Mononuclear cell (primary cell): ENCODE results near the gene KIDINS220. TPM values are rescaled to one million over a fixed set of nuclear protein-coding genes. Genes with fewer than 3 reads are reported as not detected.
"Not testable (repeated sequence)": the region's sequence is repeated elsewhere in the genome, so short reads cannot be mapped to it uniquely, and the experiment has no call there.

Experiments
- H3K27me3 ChIP-seq: 2 replicates; pipeline ENCODE4 v1.6.0; 2011; ENCODE audit warnings: low read length, control low read depth; ENCODE audit not compliant: insufficient read depth
- H3K4me1 ChIP-seq: 2 replicates; pipeline ENCODE4 v1.5.1; 2011; ENCODE audit warnings: mild to moderate bottlenecking, low read length, control low read depth; ENCODE audit not compliant: insufficient read depth
- H3K4me3 ChIP-seq: 2 replicates; pipeline ENCODE4 v1.5.1; 2011; ENCODE audit warnings: mild to moderate bottlenecking, low read length, moderate library complexity
- H3K9me3 ChIP-seq: 2 replicates; pipeline ENCODE4 v1.5.1; 2011; ENCODE audit warnings: low read depth, mild to moderate bottlenecking, control low read depth, low read length
- total RNA-seq: library from RNA; depleted of rRNA; stranded (reverse); fragments of >200 nt; gene quantifications from one replicate; pipeline ENCODE4 v1.2.3, GENCODE V29; 2012

The KIDINS220 gene
- total RNA-seq, 1 donor, result 62.2 TPM

GRCh38 chr2:8767324-8767723 is 70.1 kb downstream of the KIDINS220 start:
- Histone ChIP-seq H3K9me3 (no peaks in the 10 kb centered on the region), H3K4me1 (no peaks in the 10 kb centered on the region), H3K27me3 (no peaks in the 10 kb centered on the region), H3K4me3 (no peak overlapping the region)

GRCh38 chr2:8761529-8762164 is 75.8 kb downstream of the KIDINS220 start:
- Histone ChIP-seq H3K9me3 (peaks cover 1% of the 10 kb centered on the region), H3K4me1 (no peaks in the 10 kb centered on the region)

GRCh38 chr2:8756716-8757115 is 80.7 kb downstream of the KIDINS220 start:
- Histone ChIP-seq H3K9me3 (peaks cover 10% of the 10 kb centered on the region), H3K4me3 (no peak overlapping the region), H3K27me3 (no peaks in the 10 kb centered on the region), H3K4me1 (no peaks in the 10 kb centered on the region)

More at GRCh38 chr2:8761529-8762164, 75.8 kb downstream of the KIDINS220 start:
- H3K4me3 ChIP-seq, result no peak overlapping the region
- no peaks in the 10 kb centered on the region for H3K27me3 ChIP-seq

- peaks cover 10% of the 10 kb centered on the region for H3K9me3 ChIP-seq
- no peak overlapping the region for H3K4me3 ChIP-seq
- no peaks in the 10 kb centered on the region for H3K27me3 ChIP-seq
- H3K4me1 ChIP-seq, result no peaks in the 10 kb centered on the region
Observed at GRCh38 chr2:8756230-8756629, 81.2 kb downstream of the KIDINS220 start.

- H3K27me3 ChIP-seq, result no peaks in the 10 kb centered on the region
Observed at GRCh38 chr2:8754106-8754776, 83.2 kb downstream of the KIDINS220 start.

GRCh38 chr2:8753609-8754008 is 83.8 kb downstream of the KIDINS220 start:
- Histone ChIP-seq H3K27me3 (no peaks in the 10 kb centered on the region), H3K4me3 (no peak overlapping the region), H3K9me3 (peaks cover 10% of the 10 kb centered on the region), H3K4me1 (no peaks in the 10 kb centered on the region)

More at GRCh38 chr2:8754106-8754776, 83.2 kb downstream of the KIDINS220 start:
- H3K4me1 ChIP-seq, result no peaks in the 10 kb centered on the region
- H3K4me3 ChIP-seq, result no peak overlapping the region
- H3K9me3 ChIP-seq, result peaks cover 10% of the 10 kb centered on the region

GRCh38 chr2:8752385-8752784 is 85.0 kb downstream of the KIDINS220 start:
- Histone ChIP-seq H3K4me1 (no peaks in the 10 kb centered on the region), H3K27me3 (no peaks in the 10 kb centered on the region), H3K4me3 (no peak overlapping the region), H3K9me3 (peaks cover 10% of the 10 kb centered on the region)

- Histone ChIP-seq H3K27me3 (no peaks in the 10 kb centered on the region), H3K9me3 (no peaks in the 10 kb centered on the region), H3K4me3 (no peak overlapping the region), H3K4me1 (no peaks in the 10 kb centered on the region)
Observed at GRCh38 chr2:8750221-8750620, 87.2 kb downstream of the KIDINS220 start.

- no peak overlapping the region for H3K4me3 ChIP-seq
- no peaks in the 10 kb centered on the region for H3K27me3 ChIP-seq
- H3K9me3 ChIP-seq, result no peaks in the 10 kb centered on the region
- no peaks in the 10 kb centered on the region for H3K4me1 ChIP-seq
Observed at GRCh38 chr2:8743261-8743660, 94.2 kb downstream of the KIDINS220 start.

- Histone ChIP-seq H3K4me1 (no peaks in the 10 kb centered on the region), H3K27me3 (no peaks in the 10 kb centered on the region), H3K4me3 (no peak overlapping the region), H3K9me3 (no peaks in the 10 kb centered on the region)
Observed at GRCh38 chr2:8740136-8740535, 97.3 kb downstream of the KIDINS220 start.

GRCh38 chr2:8737571-8738175 is 99.7 kb downstream of the KIDINS220 start:
- no peak overlapping the region for H3K4me3 ChIP-seq
- H3K4me1 ChIP-seq, result no peaks in the 10 kb centered on the region
- no peaks in the 10 kb centered on the region for H3K27me3 ChIP-seq
- H3K9me3 ChIP-seq, result no peaks in the 10 kb centered on the region

- H3K9me3 ChIP-seq, result no peaks in the 10 kb centered on the region
- H3K27me3 ChIP-seq, result no peaks in the 10 kb centered on the region
- H3K4me1 ChIP-seq, result no peaks in the 10 kb centered on the region
- H3K4me3 ChIP-seq, result no peak overlapping the region
Observed at GRCh38 chr2:8732601-8733000, 104.8 kb downstream of the KIDINS220 start.

- Histone ChIP-seq H3K27me3 (no peaks in the 10 kb centered on the region), H3K4me3 (no peak overlapping the region), H3K4me1 (no peaks in the 10 kb centered on the region), H3K9me3 (no peaks in the 10 kb centered on the region)
Observed at GRCh38 chr2:8729939-8730338, 107.5 kb downstream of the KIDINS220 start.

GRCh38 chr2:8729101-8729500 is 108.3 kb downstream of the KIDINS220 start:
- not testable (repeated sequence) for H3K27me3 ChIP-seq, H3K4me1 ChIP-seq, H3K4me3 ChIP-seq, H3K9me3 ChIP-seq

- Histone ChIP-seq H3K4me1 (no peaks in the 10 kb centered on the region), H3K4me3 (no peak overlapping the region), H3K9me3 (no peaks in the 10 kb centered on the region), H3K27me3 (no peaks in the 10 kb centered on the region)
Observed at GRCh38 chr2:8728305-8729015, 109.0 kb downstream of the KIDINS220 start.
